Measurements from ENCODE around the gene RRP36.

Gene RRP36

GRCh38 chr6:43009124-43009523, 12.3 kb upstream of the RRP36 start:
- TF ChIP-seq CTCF (conservative IDR thresholded peaks at IDR 0.05; ENCODE audit: low read depth, low read length), result peak; percentile 56
- no peak for DNase-seq (ENCODE audit: low read depth)

GRCh38 chr6:43011207-43011606, 10.2 kb upstream of the RRP36 start:
- no peak for DNase-seq (ENCODE audit: low read depth)
- no peak overlapping the region for H3K4me3 ChIP-seq (ENCODE audit: low read length)
- TF ChIP-seq CTCF (conservative IDR thresholded peaks at IDR 0.05; ENCODE audit: low read depth, low read length), result no peak

More at GRCh38 chr6:43009124-43009523, 12.3 kb upstream of the RRP36 start:
- no peak overlapping the region for H3K4me3 ChIP-seq (ENCODE audit: low read length)

- no peak for DNase-seq (ENCODE audit: low read depth)
- H3K4me3 ChIP-seq (ENCODE audit: low read length), result no peak overlapping the region
- TF ChIP-seq CTCF (conservative IDR thresholded peaks at IDR 0.05; ENCODE audit: low read depth, low read length), result no peak
These were observed 9.1 kb upstream of the RRP36 start for GRCh38 chr6:43012364-43012763.

DNA sequence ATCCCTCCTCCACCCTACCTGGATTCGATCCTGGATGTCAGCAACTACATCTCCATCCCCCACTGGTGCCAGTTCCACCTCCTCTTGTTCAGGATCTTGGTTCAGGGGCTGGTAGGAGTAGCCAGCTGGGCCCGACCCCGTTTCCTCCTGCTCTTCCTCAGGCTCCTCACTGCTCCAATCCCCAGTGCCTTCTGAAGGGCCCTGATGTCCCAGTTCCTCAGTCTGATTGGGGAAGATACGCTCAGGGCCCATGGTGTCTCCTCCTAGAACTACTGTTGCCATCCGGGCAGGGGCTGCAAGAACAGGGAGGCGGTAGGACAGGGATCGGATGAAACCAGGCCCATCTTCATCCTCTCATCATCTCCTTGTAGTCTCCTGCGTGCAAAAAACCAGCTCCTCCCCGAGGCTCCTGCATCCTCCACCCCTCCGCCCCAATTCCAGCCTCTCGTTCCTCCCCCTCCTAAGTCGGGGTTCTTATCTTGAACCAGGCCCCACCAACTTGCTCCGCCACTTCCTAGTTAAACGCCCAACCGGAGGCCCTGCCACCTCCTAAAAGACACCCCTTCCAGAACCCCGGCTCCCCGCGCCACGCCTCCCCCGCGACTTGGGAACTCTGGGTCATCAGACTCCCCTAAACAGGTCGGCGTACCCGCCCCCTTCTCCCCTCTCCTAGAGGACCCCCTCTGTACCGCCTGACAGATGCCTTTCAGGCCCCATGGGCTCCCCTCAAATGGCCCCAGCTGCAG, 8.2 kb upstream of the RRP36 start:
- no peak for DNase-seq (ENCODE audit: low read depth)
- peak overlapping the region; percentile 66 for H3K4me3 ChIP-seq (ENCODE audit: low read length)
- TF ChIP-seq CTCF (conservative IDR thresholded peaks at IDR 0.05; ENCODE audit: low read depth, low read length), result no peak

- peak; percentile 99 for DNase-seq (ENCODE audit: low read depth)
These were observed 7.5 kb upstream of the RRP36 start, which contains the start of the genes KLHDC3 and MEA1 for GRCh38 chr6:43013843-43014433. Gene KLHDC3 (plus strand): TSS chr6:43014249. CDS start chr6:43017193, 2,944 bp downstream. Gene MEA1 (minus strand): TSS chr6:43013946. CDS start chr6:43013813, 133 bp downstream.

GRCh38 chr6:43014434-43014909, 7.0 kb upstream of the RRP36 start:
- peak overlapping the region; percentile 94 for H3K4me3 ChIP-seq (ENCODE audit: low read length)
- no peak for TF ChIP-seq CTCF (conservative IDR thresholded peaks at IDR 0.05; ENCODE audit: low read depth, low read length)
- no peak for DNase-seq (ENCODE audit: low read depth)

More at GRCh38 chr6:43013843-43014433, 7.5 kb upstream of the RRP36 start, which contains the start of the genes KLHDC3 and MEA1:
- H3K4me3 ChIP-seq (ENCODE audit: low read length), result peak within 1 kb of the TSS; percentile 94
- TF ChIP-seq CTCF (conservative IDR thresholded peaks at IDR 0.05; ENCODE audit: low read depth, low read length), result no peak
